K562 (cell line): Measurements from ENCODE around the gene SRP72.

ENCODE experiments used
- CTCF ChIP-seq, 3 experiments: IDR thresholded peaks in 2 of 3; conservative IDR thresholded peaks in 1 of 3; 2 replicates each; pipeline ENCODE4 v1.5.1; 2011 to 2012; ENCODE audit warnings: low read length in 3 of 3, mild to moderate bottlenecking in 3 of 3, control low read depth in 2 of 3, improper control_type of control experiment in 1 of 3, inconsistent platforms in 1 of 3, low read depth in 1 of 3, mixed read lengths in 1 of 3, moderate library complexity in 1 of 3; ENCODE audit not compliant: insufficient read depth in 2 of 3
- ELF1 ChIP-seq: fragments of 200-800 bp; sonication (Bioruptor generic); IDR thresholded peaks from 2 replicates; pipeline ENCODE4 v1.6.1; 2016; ENCODE audit warnings: missing genetic modification characterization, missing compliant biosample characterization
- EWSR1 ChIP-seq: fragments of 450-650 bp; IDR thresholded peaks from 2 replicates; pipeline ENCODE4 v1.6.1; 2018; ENCODE audit warnings: borderline replicate concordance, mild to moderate bottlenecking, low read depth, moderate library complexity; ENCODE audit not compliant: partially characterized antibody
- RBM39 ChIP-seq: fragments of 200-400 bp; formaldehyde crosslinking; optimal IDR thresholded peaks from 2 replicates; pipeline ENCODE3; 2018; ENCODE audit warnings: low read depth, low read length
- TBL1XR1 ChIP-seq, 2 experiments: IDR thresholded peaks; 2 replicates each; pipeline ENCODE4 v1.6.1; 2012; ENCODE audit warnings: improper control_type of control experiment in 2 of 2, low read length in 2 of 2, mild to moderate bottlenecking in 1 of 2
- TCF7L2 ChIP-seq: fragments of 150-350 bp; IDR thresholded peaks from 2 replicates; pipeline ENCODE4 v1.6.1; 2016; ENCODE audit warnings: low read depth, mild to moderate bottlenecking, low read length, moderate library complexity
- ZBTB33 ChIP-seq: sonication (generic); formaldehyde crosslinking; IDR thresholded peaks from 2 replicates; pipeline ENCODE4 v1.8.1; 2023; ENCODE audit warnings: mild to moderate bottlenecking, missing genetic modification reagents

DNA sequence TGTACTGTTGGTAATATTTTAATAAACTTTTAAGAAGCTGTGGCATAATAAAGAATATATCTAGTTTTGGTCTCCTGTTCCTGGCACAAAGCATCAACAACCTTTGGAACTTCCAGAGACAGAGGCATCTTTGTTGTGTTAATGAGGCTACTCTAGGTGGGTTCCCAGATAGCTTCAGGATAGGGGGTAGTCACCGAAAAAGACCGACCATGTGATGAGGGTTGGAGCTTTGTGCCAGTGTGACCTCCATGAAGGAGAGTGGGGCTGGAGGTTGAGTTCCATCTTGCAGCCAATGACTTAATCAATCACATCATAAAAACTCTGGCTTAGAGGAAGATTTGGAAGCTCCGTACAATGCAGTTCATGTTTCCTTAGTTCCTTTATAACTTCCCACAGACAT lies 41.9 kb upstream of the SRP72 start:
- TF ChIP-seq ZBTB33 (CRISPR knock-in tag) (no peak), CTCF (IDR thresholded peaks at IDR 0.05 in 2 of 3, conservative IDR thresholded peaks at IDR 0.05 in 1 of 3; ENCODE audit: insufficient read depth in 2 of 3, low read depth in 1 of 3, low read length in 3 of 3) (no peak), TCF7L2 (no peak), TBL1XR1 (IDR thresholded peaks at IDR 0.05; ENCODE audit: low read length in 2 of 2) (no peak), RBM39 (no peak), EWSR1 (no peak), ELF1 (tag) (no peak)
